GM21367 (cell line): ENCODE measurements around the gene EDIL3.

Source experiments
- ATAC-seq: cut with Tn5 transposase; IDR thresholded peaks from one replicate; pipeline ENCODE4 v1.9.1; 2021; ENCODE audit not compliant: unreplicated experiment

Gene EDIL3

DNA sequence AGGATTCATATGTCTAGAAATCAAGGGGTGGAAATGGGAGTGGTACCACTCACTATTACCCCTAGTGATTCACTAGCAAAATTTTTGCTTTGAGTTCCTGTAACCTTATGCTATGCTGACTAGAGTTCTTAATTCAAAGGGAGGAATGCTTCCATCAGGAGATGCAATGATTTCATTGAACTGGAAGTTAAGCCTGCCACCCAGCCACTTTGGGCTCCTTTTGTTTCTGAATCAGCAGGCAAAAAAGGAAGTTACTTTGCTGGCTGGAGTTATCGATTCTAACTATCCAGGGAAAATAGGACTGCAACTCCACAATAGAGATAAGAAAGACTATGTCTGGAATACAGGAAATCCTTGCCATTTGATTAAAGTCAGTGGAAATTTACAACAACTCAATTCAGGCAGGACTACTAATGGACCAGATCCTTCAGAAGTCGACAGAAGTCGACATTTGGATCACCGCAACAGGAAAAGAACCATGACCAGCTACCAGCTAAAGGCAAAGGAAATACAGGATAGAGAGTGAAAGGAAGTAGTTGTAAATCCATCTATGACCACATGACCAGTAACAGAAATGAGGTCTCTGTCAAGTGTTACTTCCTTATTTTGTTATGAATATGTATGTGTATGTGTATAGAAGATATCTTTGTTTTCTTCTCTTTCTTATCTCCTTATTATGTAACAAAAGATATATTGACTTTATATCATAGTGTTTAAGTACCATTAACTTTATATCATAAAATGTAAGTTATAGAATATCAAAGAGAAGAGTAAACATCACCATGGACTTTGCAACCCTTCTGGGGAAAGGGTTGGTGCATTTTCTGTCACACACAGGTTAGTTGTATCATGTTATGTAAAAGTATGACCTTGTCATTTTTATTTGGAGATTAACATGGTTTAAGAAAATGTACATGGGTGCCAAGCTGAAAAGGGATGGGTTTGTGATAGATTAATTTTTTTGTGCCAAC, 465.3 kb downstream of the EDIL3 start:
- ATAC-seq: peak; percentile 63

GRCh38 chr5:83917261-83917908, 467.3 kb downstream of the EDIL3 start:
- ATAC-seq: no peak

GRCh38 chr5:83914662-83915418, 469.8 kb downstream of the EDIL3 start:
- no peak for ATAC-seq

- no peak for ATAC-seq
Observed at GRCh38 chr5:83914199-83914598, 470.5 kb downstream of the EDIL3 start.

GRCh38 chr5:83913593-83913992, 471.1 kb downstream of the EDIL3 start:
- no peak for ATAC-seq

GRCh38 chr5:83911367-83911919, 473.2 kb downstream of the EDIL3 start:
- ATAC-seq: no peak

- ATAC-seq: no peak
Observed at GRCh38 chr5:83900306-83900705, 484.4 kb downstream of the EDIL3 start.

DNA sequence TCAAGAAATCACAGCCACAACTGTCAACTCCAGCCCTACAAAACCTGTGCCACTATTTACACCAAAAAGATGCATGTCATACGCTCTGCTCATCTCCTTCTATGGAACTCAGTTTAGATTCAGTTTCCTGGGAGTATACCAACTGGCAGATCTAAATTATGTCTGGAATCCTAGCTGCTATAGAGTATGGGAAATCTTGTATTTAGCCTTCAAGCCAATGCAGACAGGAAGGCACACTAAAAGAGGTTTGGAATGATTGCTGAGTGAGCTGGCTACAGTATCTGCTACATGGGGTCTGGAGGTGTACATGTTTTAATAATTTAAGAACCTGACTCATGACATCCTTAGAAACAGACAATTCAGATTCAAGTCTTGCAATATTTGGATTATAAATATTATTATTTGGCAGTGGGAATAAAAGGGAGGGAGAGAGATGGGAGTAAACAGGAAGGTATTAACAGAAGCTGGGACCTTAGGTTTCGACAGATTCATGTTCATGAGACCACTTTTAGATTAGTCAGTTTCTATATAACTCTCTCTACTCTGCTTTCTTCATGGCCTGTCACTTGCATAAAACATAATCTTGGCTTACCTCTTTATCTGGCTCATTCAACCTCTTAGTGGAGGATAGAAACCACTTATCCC, 485.2 kb downstream of the EDIL3 start:
- ATAC-seq: no peak

DNA sequence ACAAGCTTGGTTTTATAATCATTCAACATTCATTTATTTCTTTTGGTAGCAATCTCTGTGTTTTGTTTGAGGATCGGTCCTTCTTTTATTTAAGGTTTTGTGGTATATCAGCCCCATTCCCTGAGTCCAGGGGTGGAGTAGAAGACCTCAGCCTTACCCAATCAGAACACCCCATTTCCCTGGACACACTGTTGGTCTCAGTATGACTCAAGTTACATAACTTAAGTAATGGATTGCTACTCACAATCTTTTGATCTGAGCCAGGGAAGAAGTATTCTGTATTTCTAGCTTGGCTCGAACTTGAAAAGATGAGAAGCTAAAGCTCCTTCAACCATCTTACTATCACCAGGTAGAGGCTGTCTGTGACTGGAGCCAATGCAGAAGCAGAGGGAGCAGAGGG, 488.8 kb downstream of the EDIL3 start:
- no peak for ATAC-seq

DNA sequence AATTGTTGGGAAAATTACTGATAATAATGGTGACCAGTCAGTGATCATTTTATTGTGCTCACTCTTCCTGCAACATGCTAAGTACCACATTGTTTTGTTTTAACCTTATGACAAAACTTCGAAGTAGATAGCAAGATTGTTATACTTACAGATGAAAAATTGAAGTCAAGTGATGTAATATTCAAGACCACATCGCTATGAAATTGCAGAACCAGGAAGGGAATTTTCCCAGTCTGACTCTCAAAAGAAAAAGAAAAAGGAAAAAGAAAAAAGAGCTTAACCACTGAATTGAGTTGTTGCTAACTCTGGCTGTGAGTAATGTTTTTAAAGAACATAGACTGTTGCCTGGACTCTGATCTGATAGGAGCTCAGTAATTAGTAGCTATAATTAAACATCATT, 493.4 kb downstream of the EDIL3 start:
- no peak for ATAC-seq
